GM18861 (cell line): ENCODE data around the gene HOXA3.

Experiments used
- ATAC-seq: cut with Tn5 transposase; IDR thresholded peaks from one replicate; pipeline ENCODE4 v1.9.1; 2021; ENCODE audit not compliant: unreplicated experiment

Gene HOXA3

DNA sequence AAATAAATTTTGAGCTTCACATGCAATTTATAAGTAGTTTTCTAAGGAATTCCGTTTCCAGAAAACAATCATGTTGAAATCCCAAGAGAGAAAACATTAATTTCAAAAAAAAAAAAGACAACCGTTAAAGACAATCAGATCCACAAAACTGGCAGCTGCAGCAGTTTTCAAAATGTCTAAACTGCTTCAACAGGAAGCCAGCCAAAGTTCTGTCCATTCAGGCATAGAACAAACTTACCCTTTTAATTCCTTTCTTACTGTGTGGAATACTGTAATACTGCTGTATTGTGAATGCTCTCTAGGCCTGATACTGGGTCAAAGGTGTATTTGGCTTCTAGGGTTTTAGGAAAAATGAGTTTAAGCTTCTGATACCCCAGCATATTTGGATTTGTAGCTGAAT, 88.2 kb downstream of the HOXA3 start:
- no peak for ATAC-seq

DNA sequence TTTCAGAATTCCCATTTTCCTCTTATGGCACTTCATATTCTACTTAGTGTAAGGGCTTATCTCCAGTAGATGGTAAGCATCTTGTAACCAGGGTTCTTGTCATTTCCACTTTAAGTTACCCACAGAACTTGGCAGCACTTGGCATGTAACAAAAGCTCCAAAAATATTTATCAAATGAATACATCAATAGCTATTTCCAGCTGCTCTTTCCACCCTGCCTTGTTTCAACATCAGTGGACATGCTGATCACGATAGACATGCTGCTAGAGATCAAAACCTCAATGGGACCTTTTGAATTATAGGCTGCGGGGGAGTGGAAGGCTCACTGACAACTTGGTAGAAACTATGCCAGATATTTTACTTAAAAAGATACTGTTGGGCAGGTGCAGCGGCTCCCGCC, 89.4 kb downstream of the HOXA3 start:
- ATAC-seq: no peak
